ENCODE results near the gene DNAJB11. TPM values are rescaled to one million over a fixed set of nuclear protein-coding genes. Genes with fewer than 3 reads are reported as not detected.

Gene DNAJB11
- total and polyA plus RNA-seq, 12 donors, result 20.1 to 93.2 (median 39.6) TPM

DNA sequence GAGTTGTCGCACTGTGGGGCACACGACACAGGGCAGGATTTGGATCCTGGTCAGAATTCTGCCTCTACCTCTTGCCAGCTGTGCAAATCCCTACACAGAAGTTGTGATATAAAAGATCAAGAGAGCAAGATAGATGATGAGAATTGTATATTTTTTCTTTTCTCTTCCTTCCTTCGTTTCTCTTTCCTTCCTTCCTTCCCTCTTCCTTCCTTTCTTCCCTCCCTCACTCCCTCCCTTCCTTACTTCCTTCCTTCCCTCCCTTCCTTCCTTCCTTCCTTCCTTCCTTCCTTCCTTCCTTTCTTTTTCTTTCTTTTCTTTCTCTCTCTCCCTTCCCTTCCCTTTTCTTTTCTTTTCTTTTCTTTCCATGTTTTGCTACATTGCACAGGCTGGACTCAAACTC, 30.4 kb downstream of the DNAJB11 start:
- no peak for DNase-seq
- intact Hi-C loops (cut with DNase I), result loop anchor here in 1 of 2 donors (10.0 kb wide), 1 partner anchor 564 kb away; no protein-coding TSS in a partner anchor
- H3K9me3 ChIP-seq (replicated peaks in 1 of 3), result no peaks in the 10 kb centered on the region
- 50 to 63% (median 55%) methylated on average over 3 of the region's 3 CpGs for WGBS, 4 donors
- H3K36me3 ChIP-seq (replicated peaks in 1 of 2), result no peaks in the 10 kb centered on the region
- no peak overlapping the region for H3K27ac ChIP-seq
- H3K4me1 ChIP-seq (replicated peaks in 1 of 2), result no peaks in the 10 kb centered on the region
- TF ChIP-seq POLR2A (IDR thresholded peaks at IDR 0.05) (no peak), CTCF (IDR thresholded peaks at IDR 0.05) (no peak)
- H3K27me3 ChIP-seq, result no peaks in the 10 kb centered on the region
- no peak overlapping the region for H3K4me3 ChIP-seq

DNA sequence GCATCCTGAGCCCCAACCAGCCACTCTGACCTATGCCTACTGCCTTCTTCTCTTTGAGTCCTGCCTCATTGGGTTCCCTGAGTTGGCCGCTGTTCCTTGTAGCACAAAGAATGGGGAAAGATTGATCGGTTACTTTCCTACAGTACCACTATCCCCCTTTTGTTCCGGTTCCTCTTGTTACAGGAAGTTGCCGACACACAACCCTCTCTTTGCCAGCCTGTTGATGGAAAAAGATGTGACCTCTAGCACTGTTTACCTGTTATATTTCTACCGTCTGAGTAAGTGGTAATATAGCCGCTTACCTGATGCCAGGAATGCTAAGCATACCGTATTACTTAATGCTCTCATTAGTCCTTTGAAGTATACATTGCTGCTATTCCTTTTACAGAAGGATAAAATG, 32.6 kb downstream of the DNAJB11 start:
- DNase-seq, result no peak
- H3K27ac ChIP-seq, result no peak overlapping the region
- no peaks in the 10 kb centered on the region for H3K9me3 ChIP-seq (replicated peaks in 1 of 3)
- intact Hi-C loops (cut with DNase I), result loop anchor here in 1 of 2 donors (10.0 kb wide), 1 partner anchor 562 kb away; no protein-coding TSS in a partner anchor
- H3K4me3 ChIP-seq, result no peak overlapping the region
- TF ChIP-seq POLR2A (IDR thresholded peaks at IDR 0.05) (no peak), CTCF (IDR thresholded peaks at IDR 0.05) (no peak)
- H3K4me1 ChIP-seq (replicated peaks in 1 of 2), result no peaks in the 10 kb centered on the region
- WGBS, 4 donors, result 76 to 86% (median 82%) methylated on average over 7 of the region's 7 CpGs
- no peaks in the 10 kb centered on the region for H3K36me3 ChIP-seq (replicated peaks in 1 of 2)
- no peaks in the 10 kb centered on the region for H3K27me3 ChIP-seq

DNA sequence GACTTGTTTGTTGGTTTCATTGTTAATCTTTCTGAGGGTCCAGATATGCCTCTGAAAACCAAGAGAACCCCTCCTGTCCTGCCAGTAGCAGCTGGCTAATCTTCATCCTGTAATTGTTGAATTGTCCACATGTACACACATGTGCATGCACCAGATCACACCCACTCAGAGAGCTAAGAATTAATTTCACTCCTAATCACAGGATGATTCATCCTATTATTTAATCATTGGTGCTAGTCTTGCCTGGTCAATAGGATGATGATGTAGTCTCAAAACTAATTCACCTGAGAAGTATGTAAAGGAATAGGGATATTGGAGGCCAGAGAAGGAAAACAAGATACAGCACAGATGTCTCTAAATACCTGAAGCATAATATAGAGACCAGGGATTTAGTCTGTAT, 34.6 kb downstream of the DNAJB11 start:
- Histone ChIP-seq H3K27ac (no peak overlapping the region), H3K9me3 (replicated peaks in 1 of 3) (no peaks in the 10 kb centered on the region), H3K27me3 (no peaks in the 10 kb centered on the region), H3K4me3 (no peak overlapping the region), H3K36me3 (replicated peaks in 1 of 2) (no peaks in the 10 kb centered on the region), H3K4me1 (replicated peaks in 1 of 2) (no peaks in the 10 kb centered on the region)
- intact Hi-C loops (cut with DNase I), result loop anchor here in 1 of 2 donors (10.0 kb wide), 1 partner anchor 560 kb away; no protein-coding TSS in a partner anchor
- TF ChIP-seq POLR2A (IDR thresholded peaks at IDR 0.05), result no peak
- no peak for TF ChIP-seq CTCF (IDR thresholded peaks at IDR 0.05)
- no peak for DNase-seq

- whole genome bisulfite sequencing, 4 donors, result 70 to 83% (median 77%) methylated on average over 5 of the region's 5 CpGs
Measured at GRCh38 chr3:186605561-186606545, 35.3 kb downstream of the DNAJB11 start.

More at GRCh38 chr3:186605561-186606545, 35.3 kb downstream of the DNAJB11 start:
- H3K36me3 ChIP-seq (replicated peaks in 1 of 2), result no peaks in the 10 kb centered on the region
- H3K4me1 ChIP-seq (replicated peaks in 1 of 2), result no peaks in the 10 kb centered on the region
- no peak for TF ChIP-seq POLR2A (IDR thresholded peaks at IDR 0.05)
- no peak for TF ChIP-seq CTCF (IDR thresholded peaks at IDR 0.05)
- intact Hi-C loops (cut with DNase I), result loop anchor here in 1 of 2 donors (10.0 kb wide), 1 partner anchor 559 kb away; no protein-coding TSS in a partner anchor
- H3K27me3 ChIP-seq, result no peaks in the 10 kb centered on the region
- no peak for DNase-seq
- no peak overlapping the region for H3K4me3 ChIP-seq
- no peaks in the 10 kb centered on the region for H3K9me3 ChIP-seq (replicated peaks in 1 of 3)
- H3K27ac ChIP-seq, result no peak overlapping the region
